Stimulated activated CD4-positive, alpha-beta T cell treated with anti-CD3 and anti-CD28 coated beads, Interleukin-15, amount 100 ng/mL, for 48 hours (primary cell): ENCODE results near the gene ERRFI1.
A peak's percentile ranks its signal among the peaks of the same experiment; 100 is the strongest.

Experiments used
- DNase-seq, 2 donors: peaks; one replicate each; pipeline ENCODE4 v3.0.0-alpha.2; 2020; ENCODE audit warnings: low read depth in 2 of 2

ERRFI1 gene

GRCh38 chr1:8003438-8004112 is 22.5 kb downstream of the ERRFI1 start:
- DNase-seq: no peak

- no peak for DNase-seq
Observed at GRCh38 chr1:8002921-8003320, 23.2 kb downstream of the ERRFI1 start.

GRCh38 chr1:8002329-8002910 is 23.7 kb downstream of the ERRFI1 start:
- DNase-seq: no peak

- DNase-seq: no peak
Observed at GRCh38 chr1:7995437-7995836, 30.7 kb downstream of the ERRFI1 start.

DNA sequence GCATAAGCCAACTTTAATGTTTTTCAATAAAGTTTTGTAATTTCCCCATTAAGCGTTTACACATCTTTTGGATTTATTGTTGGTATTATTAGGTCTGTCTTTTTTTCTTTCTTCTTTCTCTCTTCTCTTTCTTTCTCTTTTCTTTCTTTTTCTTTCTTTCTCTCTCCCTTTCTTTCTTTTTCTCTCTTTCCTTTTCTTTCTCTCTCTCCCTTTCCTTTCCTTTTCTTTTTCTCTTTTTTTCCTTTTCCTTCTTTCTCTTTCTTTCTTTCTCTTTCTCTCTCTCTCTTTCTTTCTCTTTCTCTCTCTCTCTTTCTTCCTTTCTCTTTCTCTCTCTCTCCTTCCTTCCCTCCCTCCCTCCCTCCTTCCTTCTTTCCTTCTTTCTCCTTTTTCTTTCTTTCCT is 31.3 kb downstream of the ERRFI1 start:
- no peak for DNase-seq

GRCh38 chr1:7993593-7994479 is 32.3 kb downstream of the ERRFI1 start:
- DNase-seq: no peak

DNA sequence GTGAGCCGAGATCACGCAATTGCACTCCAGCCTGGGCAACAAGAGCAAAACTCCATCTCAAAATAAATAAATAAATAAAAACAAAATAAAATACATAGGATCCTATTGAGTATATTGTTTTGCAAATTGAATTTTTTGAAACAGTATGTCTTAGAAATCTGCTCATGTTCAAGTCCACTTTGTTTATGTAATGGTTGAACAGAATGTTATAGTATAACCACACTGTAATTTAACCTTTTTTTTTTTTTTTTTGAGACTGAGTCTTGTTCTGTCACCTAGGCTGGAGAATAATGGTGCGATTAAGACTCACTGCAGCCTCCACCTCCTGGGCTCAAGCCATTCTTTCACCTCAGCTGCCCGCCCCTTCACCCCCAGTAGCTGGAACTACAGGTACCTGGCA is 33.2 kb downstream of the ERRFI1 start:
- DNase-seq: no peak

DNA sequence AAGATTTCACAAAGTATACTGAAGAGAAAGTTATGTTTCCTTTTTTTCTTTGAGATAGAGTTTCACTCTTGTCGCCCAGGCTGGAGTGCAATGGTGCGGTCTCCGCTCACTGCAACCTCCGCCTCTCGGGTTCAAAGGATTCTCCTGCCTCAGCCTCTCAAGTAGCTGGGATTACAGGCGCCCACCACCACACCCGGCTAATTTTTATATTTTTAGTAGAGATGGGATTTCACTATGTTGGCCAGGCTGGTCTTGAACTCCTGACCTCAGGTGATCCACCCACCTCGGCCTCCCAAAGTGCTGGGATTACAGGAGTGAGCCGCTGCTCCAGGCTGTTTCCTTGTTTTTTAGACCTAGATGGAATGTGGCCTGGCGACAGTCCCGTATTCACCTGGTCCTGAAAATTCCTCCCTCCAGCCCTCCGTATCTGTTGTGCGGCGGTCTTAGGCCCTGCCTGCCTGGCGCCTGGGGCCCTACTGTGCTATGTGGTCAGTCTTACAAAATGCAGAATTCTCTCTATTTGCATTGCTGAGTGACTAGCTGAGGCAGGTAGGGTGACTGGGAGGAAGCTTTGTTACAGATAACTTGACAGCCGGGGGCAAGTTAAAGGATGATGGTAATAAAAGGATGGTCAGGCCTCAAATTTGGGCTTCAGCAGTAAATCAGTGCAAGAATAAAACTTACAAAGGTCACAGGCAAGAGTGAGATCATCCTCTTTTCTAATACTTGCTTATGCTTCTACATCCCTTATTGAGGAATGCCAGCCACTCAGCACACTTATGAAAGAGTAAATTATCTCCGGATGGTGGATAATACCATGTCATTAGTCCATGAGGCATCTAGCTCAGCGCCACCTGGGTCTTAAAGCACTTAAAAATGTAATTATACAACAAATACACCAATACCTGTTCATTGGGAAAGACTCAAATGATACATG is 34.3 kb downstream of the ERRFI1 start:
- no peak for DNase-seq

DNA sequence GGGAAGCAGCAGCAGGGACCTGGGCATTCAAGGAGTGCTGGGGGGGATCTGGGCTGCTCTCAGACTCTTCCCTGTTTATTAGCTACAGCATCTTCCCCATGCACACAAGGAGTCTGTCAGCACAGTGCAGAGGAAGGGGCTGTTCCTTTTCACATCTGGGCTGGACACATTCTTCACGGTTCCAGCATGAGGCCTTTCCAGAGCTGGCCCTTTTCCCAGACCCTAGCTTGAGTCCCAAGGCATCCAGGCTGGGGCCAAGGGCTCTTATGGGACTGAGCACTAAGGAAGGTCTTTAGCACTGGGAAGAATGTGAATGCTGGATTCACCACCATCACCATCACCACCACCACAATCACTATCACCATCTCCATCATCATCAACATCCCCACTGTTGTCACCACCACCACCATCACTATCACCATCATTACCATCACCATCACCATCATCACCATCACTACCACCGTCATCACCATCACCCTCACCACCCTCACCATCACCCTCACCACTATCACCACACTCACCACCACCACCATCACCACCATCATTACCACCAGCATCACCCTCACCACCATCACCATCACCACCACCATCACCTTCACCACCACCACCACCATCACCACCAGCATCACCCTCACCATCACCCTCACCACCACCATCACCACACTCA is 36.2 kb downstream of the ERRFI1 start:
- DNase-seq: no peak

- DNase-seq: no peak
Observed at GRCh38 chr1:7988576-7988975, 37.5 kb downstream of the ERRFI1 start.

DNA sequence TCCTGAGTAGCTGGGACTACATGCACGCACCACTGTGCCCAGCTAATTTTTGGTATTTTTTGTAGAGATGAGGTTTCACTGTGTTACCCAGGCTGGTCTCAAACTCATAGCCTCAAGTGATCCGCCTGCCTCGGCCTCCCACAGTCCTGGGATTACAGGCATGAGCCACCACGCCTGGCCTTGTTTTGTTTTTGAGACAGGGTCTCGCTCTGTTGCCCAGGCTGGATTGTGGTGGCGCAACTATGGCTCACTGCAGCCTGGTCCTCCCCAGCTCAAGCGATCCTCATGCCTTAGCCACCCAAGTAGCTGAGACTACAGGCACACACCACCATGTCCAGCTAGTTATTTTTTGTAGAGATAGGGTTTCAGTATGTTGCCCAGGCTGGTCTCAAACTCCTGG is 38.6 kb downstream of the ERRFI1 start:
- DNase-seq: no peak

- no peak for DNase-seq
Observed at GRCh38 chr1:7985851-7986612, 40.1 kb downstream of the ERRFI1 start.

- no peak for DNase-seq
Observed at GRCh38 chr1:7984811-7985210, 41.3 kb downstream of the ERRFI1 start.

DNA sequence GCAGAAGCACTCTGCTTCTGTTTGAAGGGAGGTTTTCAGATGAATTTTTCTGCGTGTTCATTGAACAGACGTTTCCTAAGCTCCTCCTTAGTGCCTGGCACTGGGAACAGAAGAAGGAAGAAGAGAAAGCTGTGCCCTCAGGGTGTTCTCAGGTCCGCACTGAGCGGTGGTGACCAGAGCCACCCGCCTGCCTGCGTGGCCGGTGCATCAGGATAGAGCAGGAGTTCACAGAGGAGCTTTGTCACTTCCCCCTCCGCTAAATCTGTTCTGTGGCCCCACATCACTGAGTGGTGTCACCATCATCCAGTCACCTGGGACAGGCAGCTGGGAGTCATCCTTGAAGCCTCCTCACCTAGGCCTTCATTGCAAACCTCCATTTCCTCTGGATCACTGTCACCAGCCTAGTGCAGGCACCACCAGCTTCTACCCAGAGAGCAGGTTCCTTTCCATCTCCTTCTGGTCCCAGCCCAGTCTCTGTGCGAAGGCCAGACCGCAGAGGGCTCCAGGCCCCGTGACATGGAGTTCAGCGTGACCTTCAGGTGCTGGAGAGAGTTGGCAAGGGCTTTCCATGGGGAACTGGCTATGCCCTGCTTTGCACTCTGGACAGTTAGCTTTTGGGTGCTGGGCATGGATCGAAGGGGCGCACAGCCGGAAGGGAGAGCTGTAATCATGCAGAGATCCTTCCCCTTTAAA is 42.9 kb downstream of the ERRFI1 start:
- DNase-seq: no peak

GRCh38 chr1:7980984-7981383 is 45.1 kb downstream of the ERRFI1 start:
- DNase-seq: no peak

GRCh38 chr1:7975212-7975865 is 50.8 kb downstream of the ERRFI1 start:
- DNase-seq: peak in 1 of 2 donors; percentile 19

- no peak for DNase-seq
Observed at GRCh38 chr1:7973086-7973485, 53.0 kb downstream of the ERRFI1 start.

GRCh38 chr1:7972285-7972684 is 53.8 kb downstream of the ERRFI1 start:
- DNase-seq: no peak

- no peak for DNase-seq
Observed at GRCh38 chr1:7971024-7971423, 55.1 kb downstream of the ERRFI1 start.
